ENCODE results near the gene FKBP1A. TPM values are rescaled to one million over a fixed set of nuclear protein-coding genes. Genes with fewer than 3 reads are reported as not detected.

FKBP1A gene
- total and polyA plus RNA-seq, 2 experiments from 2014 or later, result 95.1 to 162 TPM

- Histone ChIP-seq H3K27ac (no peak overlapping the region), H3K27me3 (peaks cover 21% of the 10 kb centered on the region), H3K9me3 (ENCODE audit: low read depth) (no peaks in the 10 kb centered on the region), H3K4me3 (no peak overlapping the region), H3K4me1 (ENCODE audit: low read depth) (peaks cover 14% of the 10 kb centered on the region), H3K36me3 (no peaks in the 10 kb centered on the region)
- no peak for DNase-seq (ENCODE audit: low read depth in 1 of 2, low spot score in 1 of 2)
- no peak for TF ChIP-seq CTCF (IDR thresholded peaks at IDR 0.05; ENCODE audit: low read depth, low read length)
These were observed 2.1 kb downstream of the FKBP1A start for GRCh38 chr20:1390581-1391403.

- Histone ChIP-seq H3K27ac (no peak overlapping the region), H3K9me3 (ENCODE audit: low read depth) (no peaks in the 10 kb centered on the region), H3K36me3 (no peaks in the 10 kb centered on the region), H3K4me1 (ENCODE audit: low read depth) (peaks cover 14% of the 10 kb centered on the region), H3K27me3 (peaks cover 13% of the 10 kb centered on the region), H3K4me3 (no peak overlapping the region)
- DNase-seq (ENCODE audit: low read depth in 1 of 2, low spot score in 1 of 2), result peak in 1 of 2 donors; percentile 52
- no peak for TF ChIP-seq CTCF (IDR thresholded peaks at IDR 0.05; ENCODE audit: low read depth, low read length)
These were observed 2.9 kb downstream of the FKBP1A start for GRCh38 chr20:1389703-1390580.

DNA sequence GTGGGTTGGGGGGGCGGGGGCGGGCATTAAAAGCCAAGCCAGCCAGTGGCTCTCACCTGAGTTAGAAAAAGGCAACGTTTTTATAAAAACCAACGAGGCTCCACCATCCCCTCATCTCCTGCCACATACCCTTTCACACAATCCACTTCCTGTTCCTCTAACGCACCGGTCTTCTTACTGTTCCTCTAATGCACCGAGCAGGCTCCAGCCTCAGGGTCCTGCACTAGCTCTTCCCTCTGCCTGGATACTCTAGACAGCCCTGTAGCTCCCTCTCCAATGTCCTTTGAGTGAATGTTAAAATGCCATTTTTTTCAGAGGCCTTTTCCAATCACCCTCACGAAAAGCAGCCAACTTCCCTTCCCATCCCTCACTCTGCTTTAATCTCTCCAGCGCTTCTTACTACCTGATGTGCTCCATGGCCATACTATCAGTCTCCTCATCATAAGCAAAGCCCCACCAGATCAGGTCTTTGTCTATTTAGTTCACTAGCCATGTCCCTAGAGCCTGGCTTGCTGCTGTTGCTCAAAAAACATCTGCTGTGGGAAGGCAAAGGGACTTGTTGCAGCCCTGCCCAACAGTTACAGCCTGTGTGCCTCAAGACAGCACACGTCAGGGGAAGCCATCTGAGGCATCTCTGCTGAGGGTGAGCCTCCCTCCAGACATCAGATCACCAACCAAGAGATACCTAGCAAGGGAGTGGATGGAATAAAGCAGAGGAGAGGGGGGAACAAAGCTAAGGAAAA lies 3.9 kb downstream of the FKBP1A start:
- no peak for TF ChIP-seq CTCF (IDR thresholded peaks at IDR 0.05; ENCODE audit: low read depth, low read length)
- Histone ChIP-seq H3K4me3 (no peak overlapping the region), H3K4me1 (ENCODE audit: low read depth) (peaks cover 14% of the 10 kb centered on the region), H3K27ac (no peak overlapping the region), H3K9me3 (ENCODE audit: low read depth) (no peaks in the 10 kb centered on the region), H3K36me3 (no peaks in the 10 kb centered on the region), H3K27me3 (peaks cover 2% of the 10 kb centered on the region)
- DNase-seq (ENCODE audit: low read depth in 1 of 2, low spot score in 1 of 2), result no peak

- Histone ChIP-seq H3K27ac (no peak overlapping the region), H3K9me3 (ENCODE audit: low read depth) (no peaks in the 10 kb centered on the region), H3K36me3 (no peaks in the 10 kb centered on the region), H3K27me3 (no peaks in the 10 kb centered on the region), H3K4me3 (no peak overlapping the region), H3K4me1 (ENCODE audit: low read depth) (peaks cover 14% of the 10 kb centered on the region)
- TF ChIP-seq CTCF (IDR thresholded peaks at IDR 0.05; ENCODE audit: low read depth, low read length), result no peak
- DNase-seq (ENCODE audit: low read depth in 1 of 2, low spot score in 1 of 2), result no peak
These were observed 4.6 kb downstream of the FKBP1A start for GRCh38 chr20:1388253-1388652.

DNA sequence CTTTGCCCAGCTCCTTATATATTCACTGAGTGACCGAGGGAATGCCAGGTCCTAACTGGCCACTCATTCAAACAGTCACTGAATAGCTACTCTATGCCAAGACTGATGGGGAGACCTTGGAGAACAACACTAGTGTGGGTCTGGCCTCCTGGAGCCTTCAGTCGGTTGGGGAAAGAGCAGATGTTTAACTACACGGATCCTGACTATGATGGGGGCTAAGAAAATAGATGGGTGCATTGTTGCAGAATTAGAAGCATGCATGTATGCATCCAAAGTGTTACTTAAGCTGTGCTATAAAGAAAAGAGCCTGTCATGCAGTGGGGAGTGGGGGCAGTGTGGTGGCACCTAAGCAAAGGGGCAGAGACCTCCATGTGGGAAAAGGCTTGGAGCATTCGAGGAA lies 6.5 kb downstream of the FKBP1A start:
- no peaks in the 10 kb centered on the region for H3K27me3 ChIP-seq
- no peak for TF ChIP-seq CTCF (IDR thresholded peaks at IDR 0.05; ENCODE audit: low read depth, low read length)
- no peaks in the 10 kb centered on the region for H3K36me3 ChIP-seq
- no peak overlapping the region for H3K4me3 ChIP-seq
- H3K4me1 ChIP-seq (ENCODE audit: low read depth), result peaks cover 10% of the 10 kb centered on the region
- DNase-seq (ENCODE audit: low read depth in 1 of 2, low spot score in 1 of 2), result no peak
- H3K27ac ChIP-seq, result no peak overlapping the region
- H3K9me3 ChIP-seq (ENCODE audit: low read depth), result no peaks in the 10 kb centered on the region
